GM21723 (cell line): ENCODE measurements around the gene CFAP221.

Experiments used
- ATAC-seq: cut with Tn5 transposase; IDR thresholded peaks from one replicate; pipeline ENCODE4 v1.9.1; 2021; ENCODE audit warnings: mild to moderate bottlenecking, moderate library complexity; ENCODE audit not compliant: unreplicated experiment

The CFAP221 gene

GRCh38 chr2:119674711-119675500 lies 130.7 kb downstream of the CFAP221 start:
- no peak for ATAC-seq

- no peak for ATAC-seq
These were observed 133.9 kb downstream of the CFAP221 start for GRCh38 chr2:119678021-119678656.

- peak; percentile 3 for ATAC-seq
These were observed 135.2 kb downstream of the CFAP221 start for GRCh38 chr2:119679526-119679837.

GRCh38 chr2:119679846-119680245 lies 135.6 kb downstream of the CFAP221 start:
- ATAC-seq: no peak

- no peak for ATAC-seq
These were observed 136.4 kb downstream of the CFAP221 start for GRCh38 chr2:119680457-119681202.

GRCh38 chr2:119681203-119681867 lies 137.1 kb downstream of the CFAP221 start:
- ATAC-seq: no peak

- ATAC-seq: no peak
These were observed 137.6 kb downstream of the CFAP221 start for GRCh38 chr2:119681868-119682220.

- no peak for ATAC-seq
These were observed 138.3 kb downstream of the CFAP221 start for GRCh38 chr2:119682578-119682977.

GRCh38 chr2:119683074-119683712 lies 138.9 kb downstream of the CFAP221 start:
- no peak for ATAC-seq

- no peak for ATAC-seq
These were observed 139.6 kb downstream of the CFAP221 start for GRCh38 chr2:119683713-119684443.

- ATAC-seq: no peak
These were observed 140.3 kb downstream of the CFAP221 start for GRCh38 chr2:119684518-119684917.

GRCh38 chr2:119688616-119689015 lies 144.4 kb downstream of the CFAP221 start:
- no peak for ATAC-seq

GRCh38 chr2:119689218-119689617 lies 145.0 kb downstream of the CFAP221 start:
- ATAC-seq: no peak

GRCh38 chr2:119691189-119691588 lies 146.9 kb downstream of the CFAP221 start:
- no peak for ATAC-seq

GRCh38 chr2:119691651-119692245 lies 147.5 kb downstream of the CFAP221 start:
- ATAC-seq: no peak

GRCh38 chr2:119692310-119692709 lies 148.1 kb downstream of the CFAP221 start:
- no peak for ATAC-seq

GRCh38 chr2:119692954-119693353 lies 148.7 kb downstream of the CFAP221 start:
- ATAC-seq: no peak

- no peak for ATAC-seq
These were observed 149.3 kb downstream of the CFAP221 start for GRCh38 chr2:119693567-119693966.

- no peak for ATAC-seq
These were observed 149.7 kb downstream of the CFAP221 start for GRCh38 chr2:119693967-119694366.

GRCh38 chr2:119694470-119694844 lies 150.2 kb downstream of the CFAP221 start:
- ATAC-seq: no peak
